ENCODE measurements around the gene SLC6A9.
A peak's percentile ranks its signal among the peaks of the same experiment; 100 is the strongest.

SLC6A9 gene

GRCh38 chr1:43969746-43970466 lies 61.4 kb downstream of the SLC6A9 start, which contains the start of gene DPH2:
Gene DPH2, plus strand, starts transcription at chr1:43970010. Its CDS starts 166 bp downstream, at chr1:43970176.
- DNase-seq (ENCODE audit: low spot score) = peak; percentile 96

- no peak for DNase-seq (ENCODE audit: low spot score)
Observed at GRCh38 chr1:43969416-43969745, 61.9 kb downstream of the SLC6A9 start.

GRCh38 chr1:43968348-43968948 lies 62.8 kb downstream of the SLC6A9 start:
- no peak for DNase-seq (ENCODE audit: low spot score)

GRCh38 chr1:43965316-43965715 lies 65.9 kb downstream of the SLC6A9 start:
- no peak for DNase-seq (ENCODE audit: low spot score)

- no peak for DNase-seq (ENCODE audit: low spot score)
Observed at GRCh38 chr1:43963890-43964289, 67.4 kb downstream of the SLC6A9 start.

- no peak for DNase-seq (ENCODE audit: low spot score)
Observed at GRCh38 chr1:43963006-43963405, 68.3 kb downstream of the SLC6A9 start.

- DNase-seq (ENCODE audit: low spot score) = no peak
Observed at GRCh38 chr1:43962324-43962723, 68.9 kb downstream of the SLC6A9 start.

GRCh38 chr1:43961692-43962091 lies 69.6 kb downstream of the SLC6A9 start:
- DNase-seq (ENCODE audit: low spot score) = no peak

GRCh38 chr1:43960798-43961197 lies 70.5 kb downstream of the SLC6A9 start:
- no peak for DNase-seq (ENCODE audit: low spot score)

GRCh38 chr1:43958351-43959255 lies 72.7 kb downstream of the SLC6A9 start:
- DNase-seq (ENCODE audit: low spot score) = no peak

GRCh38 chr1:43957407-43958040 lies 73.7 kb downstream of the SLC6A9 start:
- no peak for DNase-seq (ENCODE audit: low spot score)

- DNase-seq (ENCODE audit: low spot score) = no peak
Observed at GRCh38 chr1:43956234-43956633, 75.0 kb downstream of the SLC6A9 start.

GRCh38 chr1:43954036-43954435 lies 77.2 kb downstream of the SLC6A9 start:
- no peak for DNase-seq (ENCODE audit: low spot score)

GRCh38 chr1:43953361-43953760 lies 77.9 kb downstream of the SLC6A9 start:
- no peak for DNase-seq (ENCODE audit: low spot score)

GRCh38 chr1:43952731-43953346 lies 78.4 kb downstream of the SLC6A9 start:
- DNase-seq (ENCODE audit: low spot score) = peak; percentile 75

- no peak for DNase-seq (ENCODE audit: low spot score)
Observed at GRCh38 chr1:43951021-43951985, 80.0 kb downstream of the SLC6A9 start.

GRCh38 chr1:43949678-43950077 lies 81.6 kb downstream of the SLC6A9 start:
- no peak for DNase-seq (ENCODE audit: low spot score)

- DNase-seq (ENCODE audit: low spot score) = no peak
Observed at GRCh38 chr1:43947874-43948437, 83.3 kb downstream of the SLC6A9 start.

GRCh38 chr1:43947061-43947873 lies 84.0 kb downstream of the SLC6A9 start:
- DNase-seq (ENCODE audit: low spot score) = no peak
